HS-5 (cell line): ENCODE measurements around the gene AP1S3.
"Not testable (repeated sequence)": the region's sequence is repeated elsewhere in the genome, so short reads cannot be mapped to it uniquely, and the experiment has no call there.

ENCODE experiments used
- DNase-seq: peaks from one replicate; pipeline ENCODE4 v3.0.0-alpha.2; 2012; ENCODE audit warnings: low read depth

The AP1S3 gene

DNA sequence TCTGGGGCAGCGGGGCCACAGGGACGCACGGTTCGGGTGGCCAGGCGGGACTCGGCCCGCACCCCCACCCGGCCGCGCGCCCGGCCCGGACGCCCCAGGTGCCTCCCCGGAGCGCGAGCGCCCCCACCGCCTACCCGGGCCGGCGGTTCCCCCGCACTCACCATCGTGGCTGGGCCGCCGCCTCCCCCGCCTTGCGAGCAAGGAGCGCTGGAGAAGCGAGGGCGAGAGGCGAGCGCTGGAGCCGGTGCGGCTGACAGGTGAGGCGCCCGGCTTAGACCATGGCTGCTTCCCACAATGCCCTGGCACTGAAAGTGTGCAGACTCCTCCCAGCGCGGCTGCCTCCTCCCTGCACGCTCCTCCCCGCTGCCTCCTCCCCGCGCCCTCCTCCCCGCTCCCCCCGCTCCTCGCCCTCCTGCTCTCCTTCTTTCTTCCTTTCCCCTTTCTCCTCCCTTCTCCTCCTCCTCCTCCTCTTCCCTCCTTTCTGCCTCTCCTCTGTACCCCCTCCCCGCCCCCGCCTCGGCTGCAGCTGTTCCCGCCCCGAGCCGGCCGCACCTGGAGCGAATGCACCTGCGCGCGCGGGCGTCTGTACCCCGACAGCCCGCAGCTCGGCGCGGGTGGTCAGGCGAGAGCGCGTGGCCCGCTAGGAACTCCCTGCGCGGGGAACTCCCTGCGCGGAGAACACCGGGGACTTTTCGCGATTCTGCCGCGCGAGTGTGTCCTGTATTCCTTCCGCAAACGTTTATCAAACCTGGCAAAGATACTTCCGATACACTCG is at the start of gene AP1S3:
TSS of gene AP1S3 (minus strand) at position 296 of the 775 bp plus-strand sequence. CDS start at position 164, 132 bp downstream.
- no peak for DNase-seq

DNA sequence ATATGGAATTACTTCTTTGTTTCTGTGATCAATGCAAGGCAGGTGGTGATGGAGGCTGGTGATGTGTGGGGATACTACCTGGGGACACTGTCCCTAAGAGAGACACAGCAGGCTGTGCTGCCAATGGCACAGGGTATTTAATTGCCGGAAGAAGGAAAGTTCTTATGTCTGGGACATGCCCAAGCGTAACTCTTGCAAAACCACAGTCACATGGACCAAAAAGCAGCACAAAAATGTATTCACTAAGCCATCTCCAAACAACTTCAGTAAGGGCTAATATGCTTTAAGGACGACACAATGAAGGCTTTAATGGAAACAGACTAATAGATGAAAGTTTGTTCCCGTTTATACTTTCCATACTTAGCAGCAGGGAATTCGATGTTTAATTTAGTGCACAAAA is 49.7 kb upstream of the AP1S3 start:
- no peak for DNase-seq

DNA sequence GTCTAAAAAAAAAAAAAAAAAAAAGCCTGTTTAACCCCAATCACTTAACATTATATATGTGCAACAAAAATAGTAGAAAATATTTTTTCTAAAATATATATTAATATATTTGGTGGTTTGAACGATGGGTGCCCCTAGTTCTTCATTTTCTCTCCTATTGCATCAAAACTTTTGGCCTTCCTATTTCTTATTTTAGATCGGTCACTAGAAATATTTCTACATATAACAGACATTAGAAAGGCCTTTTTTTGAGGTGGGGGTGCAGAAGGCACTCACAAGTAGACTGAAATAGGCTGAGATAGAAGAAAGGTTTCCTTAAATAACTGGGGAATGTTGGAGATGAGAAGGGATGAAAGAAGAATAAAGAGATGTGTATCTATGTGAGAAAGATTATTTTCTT is 49.3 kb upstream of the AP1S3 start:
- DNase-seq = no peak

DNA sequence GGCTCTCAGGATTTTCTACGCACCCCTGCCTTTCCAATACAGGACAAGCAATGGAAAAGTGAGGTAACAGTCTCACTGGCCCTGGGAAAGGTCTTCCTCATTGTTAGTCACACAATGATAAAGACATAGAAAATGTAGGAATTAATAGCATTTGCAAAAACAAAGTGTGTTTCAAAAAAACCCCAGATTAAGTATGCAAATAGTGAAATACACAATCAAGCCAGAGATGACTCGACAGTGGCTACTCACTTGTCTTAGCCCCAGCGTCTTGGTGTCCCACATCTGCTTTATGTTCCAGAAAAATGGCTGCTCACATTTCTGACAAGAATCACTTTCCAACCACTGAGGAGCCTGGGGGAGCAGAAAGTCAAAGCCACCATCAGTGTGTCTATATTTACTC is 47.0 kb upstream of the AP1S3 start:
- DNase-seq = peak; percentile 61

DNA sequence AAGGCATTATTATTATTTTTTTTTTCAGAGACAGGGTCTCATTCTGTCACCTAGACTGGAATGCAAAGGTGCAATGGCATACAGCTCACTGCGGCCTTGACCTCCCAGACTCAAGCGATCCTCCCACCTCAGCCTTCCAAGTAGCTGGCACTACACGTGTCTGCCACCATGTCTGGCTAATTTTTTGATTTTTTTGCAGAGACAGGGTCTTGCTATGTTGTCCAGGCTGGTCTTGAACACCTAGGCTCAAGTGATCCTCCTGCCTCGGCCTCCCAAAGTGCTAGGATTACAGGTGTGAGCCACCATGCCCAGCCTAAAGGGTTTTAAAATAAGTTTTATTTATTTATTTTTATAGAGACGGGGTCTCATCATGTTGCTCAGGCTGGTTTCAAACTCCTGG is 45.3 kb upstream of the AP1S3 start:
- DNase-seq = no peak

DNA sequence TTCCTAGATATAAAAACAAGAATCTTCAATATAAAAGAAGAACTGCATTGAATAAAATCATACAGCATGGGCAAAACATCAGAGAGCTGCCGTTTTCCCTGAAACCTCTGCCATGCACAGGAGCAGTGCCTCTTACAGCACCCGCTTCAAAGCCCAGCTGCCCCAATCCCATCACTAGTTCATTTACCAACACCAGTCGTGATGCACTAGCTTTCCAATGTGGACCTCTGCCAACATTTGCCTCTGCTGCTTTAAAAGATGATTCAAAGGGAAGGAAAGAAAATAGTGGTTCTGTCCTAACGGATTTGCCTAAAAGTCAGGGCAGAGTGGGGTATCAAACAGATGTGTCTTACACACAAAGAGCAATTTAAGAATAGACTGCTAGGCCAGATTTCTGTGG is 43.4 kb upstream of the AP1S3 start:
- DNase-seq = no peak

DNA sequence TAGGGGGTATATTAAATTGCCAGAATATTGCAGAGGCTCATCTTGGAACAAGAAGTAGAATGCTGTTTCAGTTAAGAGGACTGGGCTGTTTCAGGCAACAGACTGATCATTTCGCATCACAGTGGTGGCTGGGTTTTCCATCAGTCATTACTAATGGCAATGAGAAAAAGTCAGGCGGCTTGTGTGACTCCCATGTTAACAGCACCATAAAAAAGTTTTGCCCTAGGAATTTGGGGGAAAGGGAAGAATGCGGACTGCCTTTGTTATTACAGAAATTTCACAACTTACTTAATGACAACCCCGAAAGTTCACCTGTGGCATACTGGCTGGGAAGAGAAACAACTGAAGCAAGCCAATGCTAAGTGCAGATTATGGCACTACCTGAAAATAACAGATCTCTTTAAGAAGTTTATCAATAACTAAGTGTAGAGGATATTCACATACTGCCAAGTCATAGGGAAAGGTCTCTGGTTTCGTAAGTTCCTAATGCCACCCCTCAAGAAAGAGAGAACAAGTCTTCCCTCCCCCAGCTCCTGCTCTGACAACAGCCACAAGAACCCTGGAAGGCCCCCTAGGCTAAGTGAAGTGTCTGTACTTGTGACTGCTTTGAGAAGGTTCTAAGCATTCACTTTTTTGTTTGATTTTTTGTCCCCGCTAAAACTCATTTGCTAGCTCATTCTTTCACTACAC is 40.5 kb upstream of the AP1S3 start:
- no peak for DNase-seq

DNA sequence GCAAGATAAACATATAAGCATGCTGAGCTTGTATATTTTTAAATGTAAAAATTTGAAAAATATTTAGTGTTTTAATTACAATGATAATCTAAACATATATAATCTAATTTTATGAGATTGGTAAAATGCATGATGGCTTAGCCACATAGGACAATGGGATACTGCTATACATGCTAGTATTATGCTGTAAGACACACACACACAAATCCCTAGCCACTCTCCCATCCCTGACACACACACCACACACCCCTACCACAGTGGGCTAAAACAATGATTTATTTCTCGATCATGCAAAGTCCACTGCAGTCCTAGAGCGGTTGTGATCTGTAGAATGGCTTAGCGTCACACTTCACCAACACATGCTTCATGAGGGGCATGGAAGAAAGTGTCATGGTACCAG is 36.3 kb upstream of the AP1S3 start:
- DNase-seq = no peak

DNA sequence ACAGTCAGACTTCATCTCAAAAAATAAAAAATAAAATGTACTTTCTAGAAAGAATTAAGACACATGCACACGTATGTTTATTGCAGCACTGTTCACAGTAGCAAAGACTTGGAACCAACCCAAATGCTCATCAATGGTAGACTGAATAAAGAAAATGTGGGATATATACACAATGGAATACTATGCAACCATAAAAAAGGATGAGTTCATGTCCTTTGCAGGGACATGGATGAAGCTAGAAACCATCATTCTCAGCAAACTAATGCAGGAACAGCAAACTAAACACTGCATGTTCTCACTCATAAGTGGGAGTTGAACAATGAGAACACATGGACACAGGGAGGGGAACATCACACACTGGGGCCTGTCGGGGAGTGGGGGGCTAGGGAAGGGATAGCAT is 35.4 kb upstream of the AP1S3 start:
- DNase-seq = not testable (repeated sequence)

DNA sequence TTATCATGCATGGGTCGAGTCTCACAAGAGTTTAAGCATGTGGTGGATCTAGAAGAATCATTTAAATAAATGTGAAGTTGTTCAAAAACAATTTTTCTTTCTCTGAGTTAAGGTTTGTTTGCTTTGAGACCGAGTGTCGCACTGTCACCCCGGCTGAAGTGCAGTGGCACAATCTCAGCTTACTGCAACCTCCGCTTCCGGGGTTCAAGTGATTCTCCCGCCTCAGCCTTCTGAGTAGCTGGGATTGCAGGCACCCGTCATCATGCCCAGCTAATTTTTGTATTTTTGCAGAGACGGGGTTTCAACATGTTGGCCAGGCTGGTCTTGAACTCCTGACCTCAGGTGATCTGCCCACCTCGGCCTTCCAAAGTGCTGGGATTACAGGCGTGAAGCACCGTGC is 34.3 kb upstream of the AP1S3 start:
- DNase-seq = not testable (repeated sequence)

DNA sequence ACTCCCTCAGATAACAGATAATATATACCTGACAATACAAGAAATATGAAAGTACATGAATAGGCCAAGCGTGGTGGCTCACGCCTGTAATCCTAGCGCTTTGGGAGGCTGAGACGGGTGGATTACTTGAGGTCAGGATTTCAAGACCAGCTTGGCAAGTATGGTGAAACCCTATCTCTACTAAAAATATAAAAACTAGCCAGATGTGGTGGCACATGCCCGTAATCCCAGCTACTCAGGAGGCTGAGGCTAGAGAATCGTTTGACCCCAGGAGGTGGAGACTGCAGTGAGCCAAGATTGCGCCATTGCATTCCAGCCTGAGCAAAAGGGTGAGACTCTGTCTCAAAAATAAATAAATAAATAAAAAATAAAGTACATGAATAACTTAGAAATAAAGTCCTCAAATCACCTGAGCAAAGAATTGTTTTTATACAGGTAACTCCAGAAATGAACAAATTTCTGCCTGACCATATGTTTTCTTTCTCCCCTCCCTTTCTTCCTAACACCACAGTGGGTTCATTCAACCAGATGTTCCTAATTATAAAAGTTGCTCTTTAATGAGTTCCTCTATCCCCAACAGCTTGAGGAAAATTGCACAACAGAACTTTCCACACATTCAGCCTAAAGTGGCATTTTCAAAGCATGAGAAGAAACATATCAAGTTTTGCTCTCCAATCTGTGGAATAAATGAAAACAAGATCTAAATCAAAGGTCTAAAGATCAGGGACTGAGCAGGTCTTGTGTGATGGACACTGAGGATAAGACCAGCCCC is 33.6 kb upstream of the AP1S3 start:
- DNase-seq = no peak

DNA sequence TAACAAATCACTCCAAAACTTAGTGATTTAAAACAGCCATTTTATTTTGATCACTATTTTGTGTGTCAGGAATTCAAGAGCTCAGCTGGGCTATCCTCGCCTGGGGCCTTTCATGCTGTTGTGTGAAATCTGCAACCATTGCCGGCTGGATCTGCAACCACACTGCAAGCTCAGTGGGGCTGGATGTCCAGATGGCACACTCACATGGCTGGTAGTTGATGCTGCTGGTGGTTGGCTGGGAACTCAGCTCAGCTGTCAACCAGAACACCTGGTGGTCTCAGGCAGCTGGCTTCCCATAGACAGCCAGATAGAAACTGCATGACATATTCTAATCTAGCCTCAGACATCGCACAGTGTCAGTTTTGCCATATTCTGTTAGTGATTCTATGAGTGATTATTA is 30.6 kb upstream of the AP1S3 start:
- DNase-seq = no peak

DNA sequence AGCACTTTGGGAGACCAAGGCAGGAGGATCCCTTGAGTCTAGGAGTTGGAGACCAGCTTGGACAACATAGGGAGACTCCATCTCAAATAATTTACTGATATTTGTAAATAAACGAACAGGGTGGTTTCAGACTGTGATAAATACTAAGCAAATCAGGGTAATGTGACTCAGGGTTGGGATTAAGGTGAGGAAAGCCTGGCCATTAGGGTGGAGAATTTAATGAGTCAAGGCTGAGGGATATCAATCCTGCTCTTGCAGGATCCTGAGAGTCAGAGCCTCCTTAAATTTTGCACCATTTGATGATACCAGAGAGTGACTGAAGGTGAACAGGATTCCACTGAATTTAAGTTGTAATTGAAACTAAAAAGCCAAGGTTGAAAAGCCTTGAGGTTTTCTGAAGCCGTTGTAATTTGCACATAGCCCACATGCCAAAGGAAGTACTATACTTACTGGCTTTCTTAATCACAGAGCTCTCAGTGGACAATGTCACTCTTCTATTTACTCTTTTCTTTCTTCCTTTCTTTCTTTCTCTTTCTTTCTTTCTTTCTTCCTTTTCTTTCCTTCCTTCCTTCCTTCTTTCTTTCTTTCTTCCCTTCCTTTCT is 28.6 kb upstream of the AP1S3 start:
- no peak for DNase-seq

DNA sequence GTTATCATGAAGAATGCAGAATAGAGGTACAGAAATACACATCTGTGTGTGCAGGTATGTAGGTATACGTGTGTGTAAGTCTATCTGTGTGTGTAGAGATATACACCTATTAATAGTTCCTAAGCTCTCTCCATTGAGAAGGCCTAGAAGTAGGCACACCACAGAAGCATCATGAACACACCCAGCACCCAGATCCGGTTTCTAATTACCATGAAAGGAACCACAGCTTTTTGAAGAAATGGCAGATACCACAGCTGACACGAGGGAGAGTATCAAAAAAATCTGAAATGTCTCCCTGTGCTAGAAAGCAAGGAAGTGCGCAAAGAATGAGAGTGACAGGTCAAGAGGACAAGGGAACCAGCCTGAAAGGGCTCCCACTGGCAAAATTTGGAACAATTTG is 27.7 kb upstream of the AP1S3 start:
- no peak for DNase-seq

DNA sequence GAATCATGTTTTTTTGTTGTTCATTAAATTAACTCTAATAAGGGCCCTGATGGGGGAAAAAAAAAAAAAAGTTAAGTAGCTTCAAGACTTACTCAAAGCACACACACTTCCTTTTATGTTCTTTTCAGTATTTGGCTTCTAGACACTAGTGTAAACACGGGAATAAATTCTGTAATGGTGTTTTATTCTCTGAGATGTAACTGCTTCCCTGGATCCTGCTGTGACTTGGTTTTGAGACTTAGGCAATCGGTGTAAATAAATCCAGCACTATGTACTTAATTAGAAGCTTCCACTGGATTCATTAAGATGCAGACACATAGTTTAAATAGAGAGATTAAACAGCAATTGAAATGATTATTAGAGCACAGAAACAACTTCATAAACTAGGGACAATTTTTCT is 26.1 kb upstream of the AP1S3 start:
- no peak for DNase-seq

DNA sequence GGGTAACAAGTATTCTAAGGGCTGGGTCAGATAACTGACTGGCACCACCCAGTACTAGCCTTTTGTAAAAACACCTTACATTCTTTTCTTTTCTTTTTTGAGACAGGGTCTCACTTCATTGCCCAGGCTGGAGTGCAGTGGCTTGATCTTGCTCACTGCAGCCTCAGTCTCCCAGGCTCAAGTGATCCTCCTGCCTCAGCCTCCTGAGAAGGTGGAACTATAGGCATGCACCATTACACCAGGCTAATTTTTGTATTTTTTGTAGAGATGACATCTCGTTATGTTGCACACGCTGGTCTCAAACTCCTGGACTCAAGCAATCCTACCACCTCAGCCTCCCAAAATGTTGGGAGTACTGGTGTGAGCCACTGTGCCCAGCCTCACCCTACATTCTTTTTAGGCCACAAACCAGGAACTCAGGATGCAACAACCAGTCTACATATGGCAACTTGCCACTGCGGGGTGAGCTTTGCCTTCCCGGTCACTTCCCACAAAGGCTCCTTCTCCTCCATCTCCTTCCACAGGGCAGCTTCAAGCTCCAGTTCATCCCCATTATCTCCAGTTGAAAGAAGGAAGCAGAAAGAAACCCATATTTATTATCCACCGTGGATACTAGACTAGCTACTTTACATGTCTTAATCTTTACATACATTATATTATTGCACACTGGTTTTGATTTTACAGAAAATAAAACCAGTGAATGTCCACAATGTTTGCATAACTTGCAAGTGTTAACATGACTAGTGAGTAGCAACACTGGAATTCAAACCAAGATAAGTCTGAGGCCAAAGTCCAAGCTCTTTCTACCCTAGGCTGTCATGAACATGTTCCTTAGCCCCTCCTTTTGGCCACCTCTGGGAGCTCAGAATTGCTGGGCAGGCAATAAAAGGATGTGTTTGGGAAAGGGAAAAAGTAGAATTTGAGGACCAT is 23.7 kb upstream of the AP1S3 start:
- peak; percentile 89 for DNase-seq

DNA sequence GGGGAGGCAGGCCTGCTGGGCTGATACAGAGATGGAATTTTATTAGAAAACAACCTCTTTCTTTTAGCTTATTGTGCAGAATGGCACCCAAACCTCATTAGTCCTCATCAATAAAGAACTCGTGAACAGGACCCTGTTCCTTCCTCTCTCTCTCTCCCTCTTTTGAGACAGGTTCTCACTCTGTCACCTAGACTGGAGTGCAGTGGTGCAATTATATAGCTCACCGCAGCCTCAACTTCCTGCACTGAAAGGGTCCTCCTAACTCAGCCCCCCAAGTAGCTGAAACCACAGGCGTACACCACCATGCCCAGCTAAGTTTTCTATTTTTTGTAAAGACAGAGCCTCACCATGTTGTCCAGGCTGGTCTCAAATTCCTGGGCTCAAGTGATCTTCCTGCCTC is 21.7 kb upstream of the AP1S3 start:
- DNase-seq = no peak

DNA sequence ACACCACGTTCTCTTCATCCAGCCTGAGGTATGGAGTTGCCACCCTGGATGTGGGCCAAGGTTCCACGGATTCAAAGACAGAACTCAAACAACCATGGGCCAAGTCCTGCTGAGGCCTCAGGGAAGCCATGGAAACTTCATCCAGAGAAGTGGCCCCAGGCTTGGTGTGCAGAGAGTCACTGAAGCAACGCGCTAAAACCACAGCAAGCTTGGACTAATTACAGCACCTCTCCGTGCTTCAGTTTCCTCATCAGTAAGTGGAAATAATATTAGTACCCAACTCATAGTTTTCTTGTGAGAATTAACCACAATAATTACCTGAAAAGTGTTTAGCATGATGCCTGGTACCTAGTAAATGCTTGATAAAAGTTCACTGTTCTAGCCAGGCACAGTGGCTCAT is 19.2 kb upstream of the AP1S3 start:
- DNase-seq = no peak

DNA sequence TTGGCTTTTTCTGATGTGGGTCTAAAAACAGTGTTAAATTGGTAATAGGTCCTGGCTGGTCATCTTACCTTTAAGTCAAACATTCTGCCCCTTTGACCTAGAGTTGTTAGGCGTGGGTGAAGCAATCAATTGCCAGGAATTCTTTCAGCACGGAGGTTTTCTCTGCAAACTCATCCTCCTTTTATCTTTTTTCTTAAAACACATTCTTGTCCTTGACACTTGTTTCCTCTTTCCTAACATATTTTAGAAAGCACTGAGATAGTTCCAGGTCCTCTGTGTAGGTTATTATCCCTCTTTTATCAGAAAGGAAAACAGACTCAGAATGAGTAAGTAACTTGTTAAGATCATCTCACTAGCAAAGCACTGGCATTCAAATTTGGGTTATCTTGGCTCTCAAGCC is 18.6 kb upstream of the AP1S3 start:
- DNase-seq = no peak

DNA sequence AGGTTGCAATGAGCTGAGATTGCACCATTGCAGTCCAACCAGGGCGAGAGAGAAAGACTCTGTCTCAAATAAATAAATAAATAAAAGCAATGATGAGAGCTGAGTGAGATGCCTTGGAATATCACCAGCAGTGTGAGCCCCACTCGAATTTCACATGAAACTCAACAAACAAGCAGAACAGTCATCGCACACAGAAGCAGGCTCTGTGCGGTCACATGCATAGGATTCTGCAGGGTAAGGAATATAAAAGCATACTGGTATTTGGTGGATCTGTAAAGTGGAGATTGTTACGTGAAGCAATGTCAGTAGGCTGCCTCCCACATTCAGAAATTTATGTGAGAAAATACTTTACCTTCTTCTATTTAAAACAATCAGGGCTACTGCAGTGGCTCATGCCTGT is 18.0 kb upstream of the AP1S3 start:
- no peak for DNase-seq

DNA sequence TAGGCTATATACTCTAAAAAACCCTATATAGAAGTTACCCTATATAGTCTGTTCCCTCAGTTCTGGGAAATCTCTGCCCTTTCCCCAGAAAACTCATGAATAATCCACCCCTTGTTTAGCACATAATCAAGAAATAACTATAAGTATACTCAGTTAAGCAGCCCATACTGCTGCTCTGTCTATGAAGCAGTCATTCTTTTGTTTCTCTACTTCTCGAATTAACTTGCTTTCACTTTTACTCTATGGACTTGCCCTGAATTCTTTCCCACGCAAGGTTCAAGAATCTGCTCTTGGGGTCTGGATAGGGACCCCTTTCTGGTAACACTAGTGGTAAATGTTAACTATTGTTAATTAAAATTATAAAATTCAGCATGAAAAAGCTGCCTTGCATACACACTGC is 17.4 kb upstream of the AP1S3 start:
- no peak for DNase-seq

DNA sequence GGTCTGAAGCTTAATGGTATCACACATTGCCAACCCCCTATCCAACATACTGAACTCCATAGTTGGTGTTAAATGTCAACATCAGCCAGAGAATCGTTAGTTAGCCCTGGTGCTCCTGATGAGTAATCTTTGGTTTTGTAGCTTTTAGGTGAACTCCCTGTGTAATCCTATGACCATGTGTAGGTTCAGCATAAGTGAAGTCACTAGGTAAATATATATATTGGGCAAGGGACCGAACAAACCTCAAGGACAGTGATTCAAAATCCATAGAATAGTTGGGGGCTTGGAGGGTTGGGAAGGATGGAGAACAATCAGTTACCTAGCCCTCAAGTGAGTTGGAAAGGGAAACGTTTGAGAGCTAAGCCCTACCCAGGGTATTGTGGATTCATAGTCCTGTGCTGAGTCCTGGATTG is 16.0 kb upstream of the AP1S3 start:
- no peak for DNase-seq
